ENCODE measurements around the gene FUT2. TPM values are rescaled to one million over a fixed set of nuclear protein-coding genes. Genes with fewer than 3 reads are reported as not detected.

FUT2 gene
- total RNA-seq (2022; extraction: Qiagen RNA extraction; ENCODE audit: low read depth): not detected in 5 replicates

DNA sequence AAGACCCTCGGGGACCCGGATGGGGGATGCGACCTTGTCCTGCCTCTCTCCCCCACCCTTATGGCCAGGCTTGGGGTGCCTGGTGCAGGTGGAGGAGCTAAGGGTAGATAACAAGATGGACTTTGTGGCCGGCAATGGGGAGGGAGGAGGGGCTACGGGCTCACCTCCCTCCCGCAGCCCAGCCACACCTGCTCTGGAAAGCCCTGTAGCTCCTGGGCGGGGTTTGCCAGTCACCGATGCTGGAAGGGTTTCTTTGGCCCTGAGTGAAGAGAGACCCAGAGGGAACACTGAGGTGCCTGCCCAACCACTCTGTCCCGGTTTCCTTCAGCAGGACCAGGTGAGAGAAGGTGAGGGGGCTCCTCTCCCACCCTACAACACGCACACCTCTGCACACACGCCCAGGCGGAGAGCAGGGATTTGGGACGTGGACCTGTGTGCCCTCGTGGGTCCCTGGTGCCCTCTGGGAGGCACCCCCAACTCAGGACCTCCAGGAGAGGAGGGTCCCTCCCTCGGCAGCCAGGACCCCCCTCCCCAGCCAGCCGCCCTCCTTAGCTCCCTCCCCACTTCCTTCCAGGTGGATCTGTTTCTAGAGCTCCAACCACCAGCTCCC is at the start of gene FUT2:
TSS of gene FUT2 (plus strand) at position 229 of the 610 bp plus-strand sequence. CDS start 6,986 bp downstream, outside the sequence.

GRCh38 chr19:48646001-48646721 is 49.6 kb upstream of the FUT2 start, which contains the start of gene CA11:
Gene CA11, minus strand, starts transcription at chr19:48646187. Its CDS starts 555 bp downstream, at chr19:48645632.

GRCh38 chr19:48672994-48673393 is 22.8 kb upstream of the FUT2 start, which contains the start of gene NTN5:
Gene NTN5, minus strand, starts transcription at chr19:48673017. Its CDS starts 2,031 bp downstream, at chr19:48670986.

DNA sequence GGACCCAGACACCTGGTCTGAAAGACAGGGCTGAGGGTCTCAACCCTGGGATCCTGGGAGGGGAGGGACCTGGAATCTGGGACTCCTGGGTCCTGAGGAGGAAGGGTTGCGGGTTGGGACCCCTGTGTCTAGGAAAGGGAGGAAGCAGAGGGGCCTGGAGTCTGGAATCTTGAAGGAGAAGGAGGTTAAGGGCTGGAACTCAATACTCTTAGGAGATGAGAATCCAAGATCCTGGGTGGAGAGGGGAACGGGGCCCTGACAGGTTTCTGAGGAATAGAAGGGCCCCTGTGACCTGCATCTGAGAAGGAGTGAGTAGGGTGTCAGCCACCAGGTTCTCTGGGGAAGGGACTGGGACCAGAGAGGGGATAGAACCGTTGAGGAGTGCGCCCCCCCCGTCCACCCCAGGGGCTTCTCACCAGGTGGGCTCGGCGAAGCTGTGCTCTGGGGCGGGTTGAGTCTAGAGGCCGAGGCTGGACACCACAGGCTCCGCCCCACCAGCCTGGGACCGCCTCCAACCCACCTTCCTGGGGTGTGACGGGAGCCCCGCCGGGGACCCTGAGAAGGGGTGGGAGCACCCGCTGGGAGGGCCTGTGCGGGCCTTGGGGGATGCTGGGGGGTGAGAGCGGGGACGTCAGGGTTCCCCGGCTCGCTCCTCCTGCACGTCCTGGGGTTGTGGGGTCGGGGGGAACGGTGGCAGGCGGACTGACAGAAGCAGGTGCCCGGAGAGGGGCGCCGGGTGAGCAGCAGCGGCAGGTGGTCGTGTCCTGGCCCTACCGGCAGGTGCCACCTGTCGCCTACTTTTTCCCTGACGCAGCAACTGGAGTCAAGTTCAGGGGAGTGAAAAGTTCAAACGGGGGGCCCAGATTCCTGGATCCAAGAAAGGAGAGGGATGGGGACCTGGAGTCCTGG is 23.7 kb downstream of the FUT2 start, which contains the start of gene MAMSTR:
TSS of gene MAMSTR (minus strand) at position 463 of the 909 bp plus-strand sequence. CDS start 694 bp downstream, outside the sequence.

GRCh38 chr19:48740164-48740972 is 44.6 kb downstream of the FUT2 start, which contains the start of gene RASIP1:
Gene RASIP1, minus strand, starts transcription at chr19:48740610. Its CDS starts 328 bp downstream, at chr19:48740282.

GRCh38 chr19:48746738-48747575 is 51.2 kb downstream of the FUT2 start, which contains the start of gene IZUMO1:
Gene IZUMO1, minus strand, starts transcription at chr19:48746909. Its CDS starts 1,050 bp downstream, at chr19:48745859.

DNA sequence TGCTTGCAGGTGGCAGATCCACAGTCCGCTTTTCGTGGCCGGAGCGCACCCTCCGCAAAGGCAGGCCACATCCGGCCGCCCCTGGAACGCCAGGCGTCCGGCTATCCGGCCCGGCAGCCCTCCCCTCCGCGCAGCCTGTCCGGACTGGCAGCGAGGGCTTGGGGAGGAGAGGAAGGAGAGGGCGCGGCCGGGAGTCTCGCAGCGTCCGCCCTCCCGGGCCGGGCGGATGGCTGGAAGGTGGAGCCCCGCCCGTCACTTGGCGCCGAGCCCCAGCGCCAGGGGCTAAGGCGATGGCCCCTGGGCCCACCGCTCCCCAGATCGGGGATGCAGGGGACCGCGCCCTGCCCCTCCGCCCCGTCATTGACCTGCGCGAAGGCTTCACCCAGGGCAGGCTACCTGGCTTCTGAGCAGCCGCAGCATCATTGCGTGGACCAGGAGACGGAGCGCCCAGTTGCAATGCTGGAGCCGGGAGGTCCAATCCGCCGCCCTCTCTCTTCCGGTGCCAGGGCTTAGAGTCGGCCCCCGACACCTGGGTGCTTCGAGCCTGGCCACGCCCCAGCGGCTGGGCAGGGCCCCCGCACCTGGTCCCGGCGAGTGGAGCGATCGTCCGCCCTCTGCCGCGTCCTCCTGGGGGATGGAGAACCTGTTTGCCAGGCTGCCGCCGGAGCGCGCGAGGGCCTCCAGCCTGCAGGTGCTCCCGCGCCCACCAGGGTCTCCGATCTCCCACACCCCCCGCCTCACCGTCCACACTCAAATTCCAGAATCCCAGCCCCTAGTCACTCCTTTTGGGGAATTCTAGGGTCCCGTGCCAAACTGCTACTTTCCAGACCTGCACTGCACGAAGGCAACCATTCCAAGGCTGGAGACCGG is 57.0 kb downstream of the FUT2 start, which contains the start of gene FUT1:
TSS of gene FUT1 (minus strand) at position 146 of the 870 bp plus-strand sequence. CDS start 1,360 bp downstream, outside the sequence.

DNA sequence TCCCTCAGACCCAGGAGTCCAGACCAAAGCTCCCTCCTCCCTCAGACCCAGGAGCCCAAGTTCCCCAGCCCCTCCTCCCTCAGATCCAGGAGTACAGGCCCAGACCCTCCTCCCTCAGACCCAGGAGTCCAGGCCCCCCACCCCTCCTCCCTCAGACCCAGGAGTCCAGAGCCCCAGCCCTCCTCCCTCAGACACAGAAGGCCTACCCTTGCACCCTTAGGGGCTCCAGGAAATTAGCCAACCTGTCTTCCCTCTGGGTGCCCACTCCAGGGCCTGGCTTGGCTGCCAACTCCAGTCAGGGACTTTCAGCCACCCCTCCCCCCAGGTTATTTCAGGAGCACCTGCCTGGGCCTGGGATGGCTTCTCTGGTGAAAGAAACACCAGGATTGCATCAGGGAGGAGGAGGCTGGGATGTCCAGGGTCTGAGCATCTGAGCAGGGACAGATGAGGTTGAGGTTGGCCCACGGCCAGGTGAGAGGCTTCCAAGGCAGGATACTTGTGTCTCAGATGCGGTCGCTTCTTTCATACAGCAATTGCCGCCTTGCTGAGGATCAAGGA is 59.4 kb downstream of the FUT2 start, which contains the start of gene FGF21:
TSS of gene FGF21 (plus strand) at position 441 of the 558 bp plus-strand sequence. CDS start 713 bp downstream, outside the sequence.

Other genes starting within 250 kb of the FUT2 start
- 111 to 131 TPM (median 121 TPM) in 5 replicates for gene GRWD1, start 250.0 kb upstream of the FUT2 start, total RNA-seq (2022; extraction: Qiagen RNA extraction; ENCODE audit: low read depth)
- 1.1 to 2.0 TPM (median 1.2 TPM) in 5 replicates for gene KCNJ14, start 240.4 kb upstream of the FUT2 start, total RNA-seq (2022; extraction: Qiagen RNA extraction; ENCODE audit: low read depth)
- 51.2 to 62.6 TPM (median 58.0 TPM) in 5 replicates for gene CYTH2, start 226.6 kb upstream of the FUT2 start, total RNA-seq (2022; extraction: Qiagen RNA extraction; ENCODE audit: low read depth)
- gene LMTK3, start 184.1 kb upstream of the FUT2 start, total RNA-seq (2022; extraction: Qiagen RNA extraction; ENCODE audit: low read depth): 2.1 to 4.7 TPM (median 4.2 TPM) in 5 replicates
- 14.1 to 20.7 TPM (median 15.9 TPM) in 5 replicates for gene SULT2B1, start 143.8 kb upstream of the FUT2 start, total RNA-seq (2022; extraction: Qiagen RNA extraction; ENCODE audit: low read depth)
- not detected in 5 replicates for gene SPACA4, start 89.2 kb upstream of the FUT2 start, total RNA-seq (2022; extraction: Qiagen RNA extraction; ENCODE audit: low read depth)
- 0.17 to 0.27 TPM (median 0.24 TPM) in 4 of 5 replicates, not detected in the other for gene FAM83E, start 80.9 kb upstream of the FUT2 start, total RNA-seq (2022; extraction: Qiagen RNA extraction; ENCODE audit: low read depth)
- gene RPL18, start 76.8 kb upstream of the FUT2 start, total RNA-seq (2022; extraction: Qiagen RNA extraction; ENCODE audit: low read depth): 3,160 to 3,604 TPM (median 3,243 TPM) in 5 replicates
- 9.4 to 16.7 TPM (median 15.5 TPM) in 5 replicates for gene SPHK2, start 76.5 kb upstream of the FUT2 start, total RNA-seq (2022; extraction: Qiagen RNA extraction; ENCODE audit: low read depth)
- 2.0 to 3.3 TPM (median 2.7 TPM) in 5 replicates for gene DBP, start 58.6 kb upstream of the FUT2 start, total RNA-seq (2022; extraction: Qiagen RNA extraction; ENCODE audit: low read depth)
- 9.7 to 13.2 TPM (median 10.6 TPM) in 5 replicates for gene CA11, start 49.8 kb upstream of the FUT2 start, total RNA-seq (2022; extraction: Qiagen RNA extraction; ENCODE audit: low read depth)
- gene NTN5, start 23.0 kb upstream of the FUT2 start, total RNA-seq (2022; extraction: Qiagen RNA extraction; ENCODE audit: low read depth): 0.19 to 0.30 TPM (median 0.23 TPM) in 5 replicates
- 0.26 to 0.72 TPM (median 0.41 TPM) in 5 replicates for gene MAMSTR, start 23.8 kb downstream of the FUT2 start, total RNA-seq (2022; extraction: Qiagen RNA extraction; ENCODE audit: low read depth)
- 0.29 to 0.75 TPM (median 0.46 TPM) in 5 replicates for gene RASIP1, start 44.6 kb downstream of the FUT2 start, total RNA-seq (2022; extraction: Qiagen RNA extraction; ENCODE audit: low read depth)
- not detected in 5 replicates for gene IZUMO1, start 50.9 kb downstream of the FUT2 start, total RNA-seq (2022; extraction: Qiagen RNA extraction; ENCODE audit: low read depth)
- 0.06 to 0.13 TPM (median 0.07 TPM) in 5 replicates for gene FUT1, start 56.7 kb downstream of the FUT2 start, total RNA-seq (2022; extraction: Qiagen RNA extraction; ENCODE audit: low read depth)
- gene FGF21, start 59.6 kb downstream of the FUT2 start, total RNA-seq (2022; extraction: Qiagen RNA extraction; ENCODE audit: low read depth): not detected in 5 replicates
- 47.2 to 60.5 TPM (median 56.7 TPM) in 5 replicates for gene BCAT2, start 115.1 kb downstream of the FUT2 start, total RNA-seq (2022; extraction: Qiagen RNA extraction; ENCODE audit: low read depth)
- 13.4 to 17.0 TPM (median 14.8 TPM) in 5 replicates for gene HSD17B14, start 140.5 kb downstream of the FUT2 start, total RNA-seq (2022; extraction: Qiagen RNA extraction; ENCODE audit: low read depth)
- 1.5 to 3.0 TPM (median 2.4 TPM) in 5 replicates for gene PLEKHA4, start 172.6 kb downstream of the FUT2 start, total RNA-seq (2022; extraction: Qiagen RNA extraction; ENCODE audit: low read depth)
- 98.8 to 159 TPM (median 116 TPM) in 5 replicates for gene PPP1R15A, start 176.4 kb downstream of the FUT2 start, total RNA-seq (2022; extraction: Qiagen RNA extraction; ENCODE audit: low read depth)
- gene TULP2, start 202.8 kb downstream of the FUT2 start, total RNA-seq (2022; extraction: Qiagen RNA extraction; ENCODE audit: low read depth): not detected in 5 replicates
- 180 to 229 TPM (median 200 TPM) in 5 replicates for gene NUCB1, start 204.3 kb downstream of the FUT2 start, total RNA-seq (2022; extraction: Qiagen RNA extraction; ENCODE audit: low read depth)
- 1.1 to 2.1 TPM (median 1.5 TPM) in 5 replicates for gene DHDH, start 237.7 kb downstream of the FUT2 start, total RNA-seq (2022; extraction: Qiagen RNA extraction; ENCODE audit: low read depth)

Data from A549 treated with RU486 at 1 μM for 4 hours (cell line).